HG03095 (cell line): ENCODE data around the gene HECTD2.
"Not testable (repeated sequence)": the region's sequence is repeated elsewhere in the genome, so short reads cannot be mapped to it uniquely, and the experiment has no call there.

Source experiments
- ATAC-seq: cut with Tn5 transposase; IDR thresholded peaks from one replicate; pipeline ENCODE4 v1.9.1; 2021; ENCODE audit warnings: moderate library complexity; ENCODE audit not compliant: unreplicated experiment

Gene HECTD2

GRCh38 chr10:91472911-91473310, 62.8 kb downstream of the HECTD2 start:
- no peak for ATAC-seq

DNA sequence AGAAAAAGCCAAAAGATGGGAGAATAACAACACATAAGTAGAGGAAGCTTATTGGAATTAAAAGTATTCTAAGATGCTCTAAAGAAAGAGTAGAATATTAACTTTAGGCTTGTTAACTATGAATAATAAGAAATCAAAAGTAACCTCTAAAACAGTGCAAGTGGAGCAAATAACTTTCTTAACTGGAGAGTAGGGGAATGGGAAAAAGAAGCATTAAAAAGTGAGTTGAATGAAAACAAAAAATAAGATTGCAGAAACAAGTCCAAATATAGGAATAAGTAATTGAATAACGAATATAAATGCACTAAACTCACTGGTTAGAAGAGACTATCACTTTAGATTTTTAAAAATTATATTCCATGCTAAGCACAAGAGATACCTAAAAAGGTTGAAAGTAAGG, 63.9 kb downstream of the HECTD2 start:
- no peak for ATAC-seq

DNA sequence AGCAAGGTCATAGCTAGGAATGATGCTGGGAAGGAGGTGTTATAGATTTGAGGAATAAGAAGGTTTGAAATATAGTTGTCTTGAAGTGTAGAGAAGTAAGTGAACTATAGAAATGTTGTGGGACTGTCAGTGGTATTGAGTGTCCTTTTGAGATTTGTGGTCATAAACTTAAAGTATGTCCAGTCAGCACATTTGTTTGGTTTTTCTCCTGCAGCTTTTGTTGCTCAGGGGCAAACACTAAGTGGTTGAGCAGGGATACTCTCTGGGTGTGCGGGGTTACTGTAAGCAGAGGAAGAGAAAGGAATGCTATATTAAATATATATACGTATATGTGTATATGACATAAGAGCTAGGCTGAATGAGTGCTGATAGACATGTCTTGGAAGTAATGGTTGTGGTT, 67.1 kb downstream of the HECTD2 start:
- ATAC-seq, result no peak

DNA sequence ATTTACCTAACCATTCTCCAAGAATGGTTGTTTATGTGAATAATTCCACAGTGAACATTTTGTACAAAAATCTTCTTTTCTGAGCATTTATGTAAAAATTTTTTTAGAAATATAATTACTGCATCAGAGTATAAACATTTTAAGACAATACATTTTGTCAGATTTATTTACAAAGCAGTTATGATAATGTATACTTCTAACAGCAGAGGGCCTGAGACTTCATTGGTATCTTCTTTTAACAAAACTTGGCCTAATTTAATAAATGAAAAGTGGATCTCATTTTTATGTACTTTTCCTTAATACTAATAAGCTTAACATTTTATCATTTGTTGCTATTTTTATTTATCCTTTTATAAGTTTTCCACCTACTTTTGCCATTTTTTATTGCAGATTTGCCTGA, 69.4 kb downstream of the HECTD2 start:
- ATAC-seq, result no peak

DNA sequence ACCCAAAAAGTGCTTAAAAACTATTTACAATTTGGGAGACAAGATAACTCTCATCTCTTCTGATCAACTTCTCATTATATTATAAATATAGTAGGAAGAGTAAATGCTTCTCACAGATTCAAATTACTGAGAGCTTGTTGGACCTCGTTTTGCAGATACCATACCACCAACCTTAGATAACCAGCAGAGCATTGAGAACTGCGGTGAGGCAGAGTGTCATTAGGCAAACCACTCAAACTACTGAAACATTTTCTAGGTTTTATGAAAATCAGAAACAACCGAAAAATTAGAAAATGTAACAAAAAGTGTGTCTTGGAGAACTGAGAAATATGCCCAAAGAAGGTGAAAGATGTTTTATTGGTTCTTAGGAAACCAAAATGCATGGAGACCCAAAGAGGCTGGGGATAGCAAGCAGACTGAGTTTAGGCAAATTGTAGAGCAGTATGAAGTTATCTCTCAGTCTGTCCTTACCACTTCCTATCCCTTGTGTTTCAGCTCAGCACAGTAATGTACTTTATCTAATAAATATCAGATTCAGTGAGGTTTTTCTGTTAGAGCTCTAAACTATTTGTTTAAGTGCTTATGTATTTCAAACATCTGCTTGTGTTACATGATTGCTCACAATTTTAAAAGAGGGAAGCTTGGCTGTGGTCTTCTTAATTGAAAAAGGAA, 77.9 kb downstream of the HECTD2 start:
- no peak for ATAC-seq

DNA sequence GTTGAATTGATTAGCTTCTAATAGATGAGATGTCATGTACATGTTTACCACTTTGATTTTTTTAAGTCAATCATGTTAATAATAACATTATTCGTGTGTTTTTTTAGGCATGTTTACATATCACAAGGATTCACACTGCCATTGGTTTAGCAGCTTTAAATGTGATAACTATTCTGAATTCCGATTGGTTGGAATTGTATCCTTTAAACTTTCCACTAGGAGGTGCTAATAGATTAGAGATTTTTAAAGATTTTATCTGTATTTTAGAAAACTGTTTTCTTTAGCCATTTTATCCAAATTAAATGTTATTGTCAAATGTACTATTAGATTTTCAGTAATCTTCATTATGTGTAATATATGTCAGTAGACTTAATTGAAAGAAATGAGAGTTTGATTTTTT, 83.2 kb downstream of the HECTD2 start:
- ATAC-seq, result no peak

GRCh38 chr10:91495402-91495801, 85.3 kb downstream of the HECTD2 start:
- no peak for ATAC-seq

- ATAC-seq, result no peak
Measured at GRCh38 chr10:91496016-91496415, 85.9 kb downstream of the HECTD2 start.

DNA sequence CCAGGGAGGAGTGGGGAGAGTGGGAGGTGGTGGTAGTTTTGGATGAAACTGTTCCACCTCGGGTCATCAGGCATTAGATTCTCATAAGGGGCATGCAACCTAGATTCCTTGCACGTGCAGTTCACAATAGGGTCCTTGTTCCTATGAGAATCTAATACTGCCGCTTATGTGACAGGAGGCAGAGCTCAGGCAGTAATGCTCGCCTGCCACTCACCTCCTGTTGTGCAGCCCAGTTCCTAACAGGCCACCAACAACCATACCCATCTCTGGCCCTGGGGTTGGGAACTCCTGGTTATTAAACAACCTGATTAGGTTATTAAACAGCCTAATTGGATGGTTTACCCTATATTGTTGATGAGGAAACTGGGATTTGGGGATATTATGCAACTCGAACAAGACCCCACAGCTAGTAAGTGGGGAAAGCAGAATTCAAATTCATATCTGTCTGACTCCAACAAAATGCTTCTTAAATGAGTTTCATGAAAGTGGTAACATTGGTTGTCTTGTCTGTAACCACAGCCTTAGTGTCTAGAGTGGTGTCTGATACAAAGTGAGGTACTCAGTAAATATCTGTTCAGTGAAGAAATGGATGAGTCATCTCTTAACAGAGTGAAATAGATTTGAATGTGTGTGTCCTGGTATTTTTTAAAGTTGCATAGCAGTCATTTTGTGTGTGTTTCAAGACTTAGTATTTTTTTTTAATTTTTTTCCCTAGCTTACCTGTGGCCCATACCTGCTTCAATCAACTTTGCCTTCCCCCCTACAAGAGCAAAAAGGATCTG, 101.6 kb downstream of the HECTD2 start:
- no peak for ATAC-seq

DNA sequence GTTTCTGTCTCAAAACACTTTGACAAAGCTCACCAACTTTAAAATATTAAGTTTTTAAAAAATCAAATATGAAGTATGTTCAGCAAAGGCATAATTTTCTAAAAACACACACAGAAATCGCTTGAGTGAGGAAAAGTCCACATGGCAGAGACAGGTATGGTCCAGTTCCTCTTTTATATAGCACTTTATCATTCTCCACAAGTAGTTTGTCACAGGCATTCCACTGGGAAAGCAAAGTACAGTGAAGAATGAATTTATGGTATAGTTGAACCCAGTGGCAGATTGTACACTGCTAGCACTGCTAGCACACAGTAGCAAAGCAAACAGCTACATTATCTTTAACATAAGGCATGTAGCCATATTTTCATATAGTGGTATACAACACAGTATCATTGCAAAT, 102.3 kb downstream of the HECTD2 start:
- ATAC-seq, result no peak

DNA sequence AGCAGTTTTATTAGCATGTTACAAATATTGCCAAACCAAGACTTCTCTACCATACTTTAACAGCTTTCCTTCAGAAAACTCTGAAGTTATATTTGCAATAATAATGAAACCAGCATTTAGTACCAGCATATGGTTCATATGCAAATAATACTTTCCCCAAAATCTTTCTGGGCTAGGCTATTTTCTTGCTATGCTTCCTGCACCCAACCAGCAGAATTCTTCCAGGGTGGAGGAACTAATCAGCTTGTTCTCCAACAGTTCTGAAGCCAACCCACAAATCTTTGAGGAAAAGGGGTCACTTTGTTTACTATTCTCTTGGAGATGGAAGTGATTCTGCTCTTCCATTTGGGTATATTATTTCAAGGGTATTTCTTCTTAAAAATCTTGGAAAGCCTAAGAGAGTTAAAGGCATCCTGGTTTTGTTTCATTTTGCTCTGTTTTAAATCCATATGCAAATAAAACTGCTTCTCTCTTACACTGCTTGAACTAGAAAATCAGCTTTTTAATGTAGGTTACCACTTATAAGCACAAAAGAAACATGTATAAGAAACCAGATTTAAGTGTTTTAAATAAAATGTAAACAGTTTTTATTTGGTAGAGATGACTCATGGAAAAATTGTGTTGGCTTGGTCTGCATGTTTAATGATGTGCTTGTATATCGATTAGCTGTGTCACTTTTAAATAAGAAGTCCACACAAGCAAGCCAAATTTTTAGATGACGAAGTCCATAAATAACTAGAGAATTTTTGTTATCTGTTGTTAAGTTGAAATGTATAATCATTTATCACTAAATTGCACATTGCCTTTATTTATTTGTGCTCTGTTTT, 103.7 kb downstream of the HECTD2 start:
- ATAC-seq, result no peak

- ATAC-seq, result no peak
Measured at GRCh38 chr10:91514787-91515186, 104.6 kb downstream of the HECTD2 start.

DNA sequence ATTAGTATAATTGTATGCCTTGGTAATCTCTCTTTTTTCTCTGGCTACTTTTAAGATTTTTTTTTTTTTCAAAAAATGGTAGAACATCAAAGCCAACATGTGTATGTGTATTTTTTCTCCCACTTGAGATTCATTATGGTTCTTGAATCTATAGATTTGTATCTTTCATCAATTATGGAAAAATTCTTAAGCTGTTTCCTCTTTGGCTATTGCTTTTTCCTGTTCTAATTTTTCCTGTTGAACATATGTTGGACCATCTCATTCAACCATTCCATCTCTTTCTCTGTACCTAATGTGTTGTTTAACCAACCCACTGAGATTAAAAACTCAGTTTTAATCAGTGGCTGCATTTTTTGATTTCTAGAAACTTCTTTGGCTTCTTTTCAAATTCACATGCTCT, 107.2 kb downstream of the HECTD2 start:
- no peak for ATAC-seq

DNA sequence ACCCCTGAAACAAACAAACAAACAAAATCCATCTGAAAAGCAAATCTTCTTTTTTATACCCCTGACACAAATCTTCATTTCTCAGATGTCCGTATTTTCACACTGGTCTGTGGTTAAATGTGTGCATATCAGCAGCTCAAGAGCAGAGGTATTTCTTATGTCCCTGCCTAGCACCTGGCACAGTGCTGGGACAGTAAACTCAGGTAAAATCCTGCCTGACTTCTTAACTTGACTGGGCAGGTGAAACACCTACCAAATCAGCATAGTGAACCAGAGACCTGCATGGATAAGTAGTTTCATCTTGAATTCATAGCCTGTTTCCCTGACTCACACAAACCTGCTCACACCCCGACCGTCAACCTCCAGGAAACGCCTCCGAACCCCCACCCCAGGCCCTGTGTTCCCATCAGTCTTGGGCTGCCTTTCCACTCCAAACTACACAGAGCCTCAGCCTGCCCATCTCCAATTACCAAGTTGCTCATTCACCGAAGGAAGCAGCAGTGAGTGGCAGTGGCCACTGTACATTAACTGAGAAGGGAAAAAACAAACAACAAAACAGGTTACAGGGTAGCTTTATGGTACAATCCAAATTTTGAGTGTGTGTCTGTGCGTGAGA, 109.9 kb downstream of the HECTD2 start:
- ATAC-seq, result no peak

- ATAC-seq, result no peak
Measured at GRCh38 chr10:91520661-91521060, 110.5 kb downstream of the HECTD2 start.

- no peak for ATAC-seq
Measured at GRCh38 chr10:91521439-91521838, 111.3 kb downstream of the HECTD2 start.

GRCh38 chr10:91525896-91526712, 116.0 kb downstream of the HECTD2 start:
- no peak for ATAC-seq

- no peak for ATAC-seq
Measured at GRCh38 chr10:91528080-91528479, 117.9 kb downstream of the HECTD2 start.

DNA sequence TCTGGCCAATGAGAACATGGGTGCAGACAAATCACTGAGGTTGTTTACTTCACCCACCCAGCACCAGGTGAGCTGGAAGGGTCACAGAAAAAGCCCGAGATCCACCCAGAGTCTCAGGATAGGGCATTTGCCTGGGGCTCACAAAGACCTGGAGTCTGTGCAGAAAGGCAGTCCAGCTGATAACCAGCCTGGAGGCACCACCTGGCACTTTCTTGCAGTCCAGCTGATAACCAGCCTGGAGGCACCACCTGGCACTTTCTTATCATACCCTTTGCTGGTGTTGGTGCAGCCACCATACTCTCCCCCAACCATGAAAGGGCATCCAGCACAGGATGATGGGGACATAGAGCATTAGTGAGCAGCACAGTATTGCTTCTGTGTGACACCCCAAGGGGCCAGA, 118.6 kb downstream of the HECTD2 start:
- no peak for ATAC-seq

DNA sequence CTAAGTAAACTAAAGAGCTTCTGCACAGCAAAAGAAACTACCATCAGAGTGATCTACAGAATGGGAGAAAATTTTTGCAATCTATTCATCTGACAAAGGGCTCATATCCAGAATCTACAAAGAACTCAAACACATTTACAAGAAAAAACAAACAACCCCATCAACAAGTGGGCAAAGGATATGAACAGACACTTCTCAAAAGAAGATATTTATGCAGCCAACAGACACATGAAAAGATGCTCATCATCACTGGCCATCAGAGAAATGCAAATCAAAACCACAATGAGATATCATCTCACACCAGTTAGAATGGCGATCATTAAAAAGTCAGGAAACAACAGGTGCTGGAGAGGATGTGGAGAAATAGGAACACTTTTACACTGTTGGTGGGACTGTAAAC, 124.6 kb downstream of the HECTD2 start:
- ATAC-seq, result not testable (repeated sequence)
